HUES48 (cell line): ENCODE measurements around the gene C1orf185.
"Not testable (repeated sequence)": the region's sequence is repeated elsewhere in the genome, so short reads cannot be mapped to it uniquely, and the experiment has no call there.

ENCODE experiments used
- H3K27ac ChIP-seq: one replicate; pipeline ENCODE4 v1.7.0; 2013; ENCODE audit warnings: low read depth, low read length, inconsistent platforms
- H3K27me3 ChIP-seq: 2 replicates; pipeline ENCODE4 v1.6.1; 2013; ENCODE audit warnings: mild to moderate bottlenecking, low read length; ENCODE audit not compliant: control insufficient read depth, insufficient read depth
- H3K36me3 ChIP-seq: 2 replicates; pipeline ENCODE4 v1.6.1; 2013; ENCODE audit warnings: low read length; ENCODE audit not compliant: control insufficient read depth, insufficient read depth
- H3K4me1 ChIP-seq: 2 replicates; pipeline ENCODE4 v1.6.1; 2013; ENCODE audit warnings: mild to moderate bottlenecking, low read length; ENCODE audit not compliant: control insufficient read depth, insufficient read depth
- H3K4me3 ChIP-seq: 2 replicates; pipeline ENCODE4 v1.5.1; 2013; ENCODE audit warnings: mild to moderate bottlenecking, low read depth, low read length
- H3K9ac ChIP-seq: 2 replicates; pipeline ENCODE4 v1.6.1; 2013; ENCODE audit warnings: mild to moderate bottlenecking, low read depth, low read length, moderate library complexity
- H3K9me3 ChIP-seq: 2 replicates; pipeline ENCODE4 v1.6.1; 2013; ENCODE audit warnings: low read length; ENCODE audit not compliant: control insufficient read depth, insufficient read depth

C1orf185 gene

GRCh38 chr1:51172811-51173210 lies 70.8 kb downstream of the C1orf185 start:
- no peak overlapping the region for H3K27ac ChIP-seq
- no peaks in the 10 kb centered on the region for H3K36me3 ChIP-seq
- H3K4me3 ChIP-seq = no peak overlapping the region
- no peaks in the 10 kb centered on the region for H3K9me3 ChIP-seq
- H3K4me1 ChIP-seq = no peaks in the 10 kb centered on the region
- no peaks in the 10 kb centered on the region for H3K27me3 ChIP-seq
- no peak overlapping the region for H3K9ac ChIP-seq

GRCh38 chr1:51175278-51175677 lies 73.2 kb downstream of the C1orf185 start:
- Histone ChIP-seq H3K27me3 (no peaks in the 10 kb centered on the region), H3K36me3 (no peaks in the 10 kb centered on the region), H3K27ac (no peak overlapping the region), H3K4me3 (no peak overlapping the region), H3K9ac (no peak overlapping the region), H3K9me3 (no peaks in the 10 kb centered on the region), H3K4me1 (no peaks in the 10 kb centered on the region)

- H3K27ac ChIP-seq, H3K4me3 ChIP-seq, H3K27me3 ChIP-seq, H3K9me3 ChIP-seq, H3K36me3 ChIP-seq, H3K9ac ChIP-seq, H3K4me1 ChIP-seq: not testable (repeated sequence)
Observed at GRCh38 chr1:51177988-51178387, 76.0 kb downstream of the C1orf185 start.

GRCh38 chr1:51188230-51188629 lies 86.2 kb downstream of the C1orf185 start:
- Histone ChIP-seq H3K9ac (no peak overlapping the region), H3K27me3 (no peaks in the 10 kb centered on the region), H3K9me3 (no peaks in the 10 kb centered on the region), H3K36me3 (no peaks in the 10 kb centered on the region), H3K4me1 (no peaks in the 10 kb centered on the region), H3K27ac (no peak overlapping the region), H3K4me3 (no peak overlapping the region)

GRCh38 chr1:51189421-51190073 lies 87.5 kb downstream of the C1orf185 start:
- H3K9me3 ChIP-seq = no peaks in the 10 kb centered on the region
- H3K9ac ChIP-seq = no peak overlapping the region
- no peak overlapping the region for H3K4me3 ChIP-seq
- no peaks in the 10 kb centered on the region for H3K4me1 ChIP-seq
- H3K36me3 ChIP-seq = no peaks in the 10 kb centered on the region
- no peak overlapping the region for H3K27ac ChIP-seq
- H3K27me3 ChIP-seq = no peaks in the 10 kb centered on the region

GRCh38 chr1:51190961-51191360 lies 88.9 kb downstream of the C1orf185 start:
- no peak overlapping the region for H3K4me3 ChIP-seq
- no peaks in the 10 kb centered on the region for H3K4me1 ChIP-seq
- H3K27me3 ChIP-seq = no peaks in the 10 kb centered on the region
- no peak overlapping the region for H3K27ac ChIP-seq
- no peak overlapping the region for H3K9ac ChIP-seq
- no peaks in the 10 kb centered on the region for H3K9me3 ChIP-seq
- no peaks in the 10 kb centered on the region for H3K36me3 ChIP-seq

GRCh38 chr1:51192213-51192843 lies 90.3 kb downstream of the C1orf185 start:
- Histone ChIP-seq H3K27me3 (no peaks in the 10 kb centered on the region), H3K4me1 (no peaks in the 10 kb centered on the region), H3K27ac (no peak overlapping the region), H3K9ac (no peak overlapping the region), H3K9me3 (no peaks in the 10 kb centered on the region), H3K4me3 (no peak overlapping the region), H3K36me3 (no peaks in the 10 kb centered on the region)

GRCh38 chr1:51193564-51193963 lies 91.5 kb downstream of the C1orf185 start:
- H3K27me3 ChIP-seq = no peaks in the 10 kb centered on the region

More at GRCh38 chr1:51193564-51193963, 91.5 kb downstream of the C1orf185 start:
- Histone ChIP-seq H3K4me3 (no peak overlapping the region), H3K9me3 (no peaks in the 10 kb centered on the region), H3K4me1 (no peaks in the 10 kb centered on the region), H3K36me3 (no peaks in the 10 kb centered on the region), H3K27ac (no peak overlapping the region), H3K9ac (no peak overlapping the region)
